ENCODE measurements around the gene COL8A1.

DNA sequence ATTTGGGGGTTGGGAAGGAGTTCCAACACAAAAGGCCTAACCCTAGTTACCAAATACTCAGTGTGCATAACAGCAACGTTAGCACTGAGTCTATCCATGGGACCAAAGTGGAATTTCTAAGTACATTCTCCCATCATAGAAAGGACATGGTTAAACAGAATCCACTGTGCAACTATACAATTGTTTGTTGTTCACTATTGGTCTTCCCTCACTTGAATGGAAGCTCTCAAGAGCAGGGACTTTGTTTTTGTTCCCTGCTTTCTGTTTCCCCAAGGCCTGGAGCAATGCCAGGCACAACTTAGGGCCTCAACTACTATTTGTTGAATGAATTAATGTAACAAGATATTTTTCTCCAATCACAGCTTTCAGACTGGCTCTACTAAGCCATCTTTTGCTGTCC lies 25.6 kb downstream of the COL8A1 start:
- TF ChIP-seq POLR2A (IDR thresholded peaks at IDR 0.05): no peak
- TF ChIP-seq, protein P1, sequence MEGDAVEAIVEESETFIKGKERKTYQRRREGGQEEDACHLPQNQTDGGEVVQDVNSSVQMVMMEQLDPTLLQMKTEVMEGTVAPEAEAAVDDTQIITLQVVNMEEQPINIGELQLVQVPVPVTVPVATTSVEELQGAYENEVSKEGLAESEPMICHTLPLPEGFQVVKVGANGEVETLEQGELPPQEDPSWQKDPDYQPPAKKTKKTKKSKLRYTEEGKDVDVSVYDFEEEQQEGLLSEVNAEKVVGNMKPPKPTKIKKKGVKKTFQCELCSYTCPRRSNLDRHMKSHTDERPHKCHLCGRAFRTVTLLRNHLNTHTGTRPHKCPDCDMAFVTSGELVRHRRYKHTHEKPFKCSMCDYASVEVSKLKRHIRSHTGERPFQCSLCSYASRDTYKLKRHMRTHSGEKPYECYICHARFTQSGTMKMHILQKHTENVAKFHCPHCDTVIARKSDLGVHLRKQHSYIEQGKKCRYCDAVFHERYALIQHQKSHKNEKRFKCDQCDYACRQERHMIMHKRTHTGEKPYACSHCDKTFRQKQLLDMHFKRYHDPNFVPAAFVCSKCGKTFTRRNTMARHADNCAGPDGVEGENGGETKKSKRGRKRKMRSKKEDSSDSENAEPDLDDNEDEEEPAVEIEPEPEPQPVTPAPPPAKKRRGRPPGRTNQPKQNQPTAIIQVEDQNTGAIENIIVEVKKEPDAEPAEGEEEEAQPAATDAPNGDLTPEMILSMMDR (IDR thresholded peaks at IDR 0.05): no peak
- no peak for TF ChIP-seq POLR2AphosphoS5 (IDR thresholded peaks at IDR 0.05)

Measured in stomach (tissue), 4 donors.